Panc1 (cell line): ENCODE measurements around the gene SLC14A1. TPM values are rescaled to one million over a fixed set of nuclear protein-coding genes. Genes with fewer than 3 reads are reported as not detected.

Experiments used
- ATAC-seq: fragments of 200-7000 bp; cut with Tn5 transposase; 2 replicates; pipeline ENCODE4 v1.9.1; 2020; ENCODE audit warnings: mild to moderate bottlenecking, moderate library complexity
- BruUV-seq: library from RNA; stranded (reverse); fragments of 400-500 nt; replicated peaks from 2 replicates; lab custom pipeline; 2021; lab: Mats Ljungman, UMichigan
- CTCF ChIA-PET: fragments of 300-600 bp; sonication (Branson Sonifier 250); formaldehyde crosslinking; loops from one replicate; lab custom pipeline; 2022; ENCODE audit warnings: antibody characterized with exemption; lab: Charles Lee
- POLR2A ChIA-PET: fragments of 300-600 bp; sonication (Branson Sonifier 250); formaldehyde crosslinking; loops from one replicate; lab custom pipeline; 2022; ENCODE audit warnings: antibody characterized with exemption; lab: Charles Lee
- DNase-seq: peaks from one replicate; pipeline ENCODE4 v3.0.0-alpha.2; 2010; ENCODE audit warnings: low read depth, low spot score
- H3K27ac ChIP-seq: 2 replicates; pipeline ENCODE4 v1.5.1; 2011; ENCODE audit warnings: mild to moderate bottlenecking, low read length, inconsistent platforms
- H3K27me3 ChIP-seq: fragments of 200-500 bp; sonication (Bioruptor generic); 2 replicates; pipeline ENCODE4 v1.6.0; 2014; ENCODE audit warnings: low read length, inconsistent platforms; ENCODE audit not compliant: control insufficient read depth, insufficient read depth
- H3K36me3 ChIP-seq: fragments of 200-500 bp; sonication (Bioruptor generic); 2 replicates; pipeline ENCODE4 v1.5.1; 2014; ENCODE audit warnings: inconsistent platforms, mild to moderate bottlenecking, low read length, moderate library complexity; ENCODE audit not compliant: control insufficient read depth, insufficient read depth
- H3K4me1 ChIP-seq: 2 replicates; pipeline ENCODE4 v1.5.1; 2011; ENCODE audit warnings: inconsistent platforms, mild to moderate bottlenecking, low read length, moderate library complexity; ENCODE audit not compliant: control insufficient read depth, insufficient read depth
- H3K4me3 ChIP-seq, 2 experiments: 2 replicates each; pipeline ENCODE4 v1.5.1; 2011 to 2012; ENCODE audit warnings: low read depth in 2 of 2, low read length in 2 of 2, mild to moderate bottlenecking in 2 of 2, inconsistent platforms in 1 of 2, moderate library complexity in 1 of 2
- H3K9me3 ChIP-seq: fragments of 200-500 bp; sonication (Bioruptor generic); 2 replicates; pipeline ENCODE4 v1.5.1; 2014; ENCODE audit warnings: low read depth, mild to moderate bottlenecking, inconsistent platforms, low read length, moderate library complexity; ENCODE audit not compliant: control insufficient read depth, insufficient read depth
- CTCF ChIP-seq: fragments of 450-650 bp; IDR thresholded peaks from 2 replicates; pipeline ENCODE4 v1.5.1; 2017; ENCODE audit warnings: mild to moderate bottlenecking
- POLR2AphosphoS5 ChIP-seq: IDR thresholded peaks from 2 replicates; pipeline ENCODE4 v1.6.1; 2012; ENCODE audit warnings: mild to moderate bottlenecking, low read depth, low read length, moderate library complexity
- REST ChIP-seq, 2 experiments: IDR thresholded peaks; 2 replicates each; pipeline ENCODE4 v1.6.1; 2011 to 2012; ENCODE audit warnings: low read depth in 2 of 2, control low read depth in 1 of 2, low read length in 1 of 2, mild to moderate bottlenecking in 1 of 2, moderate library complexity in 1 of 2; ENCODE audit not compliant: insufficient read depth in 1 of 2
- SIN3A ChIP-seq: IDR thresholded peaks from 2 replicates; pipeline ENCODE4 v1.6.1; 2012; ENCODE audit warnings: low read depth, mild to moderate bottlenecking, low read length, moderate library complexity, borderline replicate concordance; ENCODE audit not compliant: insufficient read depth
- TCF7L2 ChIP-seq: IDR thresholded peaks from 2 replicates; pipeline ENCODE4 v1.6.1; 2011; ENCODE audit warnings: mild to moderate bottlenecking, low read depth, low read length, inconsistent platforms
- in situ Hi-C: cut with HindIII; loops from 2 replicates; pipeline ENCODE4 v1.10.0; 2016; ENCODE audit warnings: low sequenced_read_pairs, low pct_unique_long_range_greater_than_20kb
- intact Hi-C: fragments of 100-400 bp; cut with micrococcal nuclease; formaldehyde crosslinking; loops from one replicate; pipeline ENCODE4 v1.10.0; 2022; ENCODE audit not compliant: unreplicated experiment
- total RNA-seq: library from RNA; stranded (reverse); gene quantifications from one replicate; pipeline ENCODE4 v1.2.1, GENCODE V29; 2021; ENCODE audit not compliant: unreplicated experiment

The SLC14A1 gene
- total RNA-seq, 1 experiment from 2014 or later = 1.2 TPM

GRCh38 chr18:45771587-45772480, 47.9 kb downstream of the SLC14A1 start:
- no TSS peak for BruUV-seq
- Histone ChIP-seq H3K4me1 (no peaks in the 10 kb centered on the region), H3K36me3 (no peaks in the 10 kb centered on the region; the same call in 1 of the 2 replicates), H3K27me3 (no peaks in the 10 kb centered on the region), H3K9me3 (no peaks in the 10 kb centered on the region), H3K27ac (no peak overlapping the region), H3K4me3 (no peak overlapping the region)
- POLR2A ChIA-PET = no interaction called here
- no peak for ATAC-seq
- intact Hi-C loops = no loop called here
- TF ChIP-seq SIN3A = no peak
- no peak for TF ChIP-seq TCF7L2
- TF ChIP-seq REST (IDR thresholded peaks at IDR 0.05; ENCODE audit: insufficient read depth in 1 of 2, low read depth in 2 of 2, low read length in 1 of 2) = no peak
- no peak for TF ChIP-seq POLR2AphosphoS5
- TF ChIP-seq CTCF = no peak
- DNase-seq = no peak
- in situ Hi-C loops = no loop called here
- CTCF ChIA-PET = no interaction called here

- no peaks in the 10 kb centered on the region for H3K4me1 ChIP-seq
- H3K27me3 ChIP-seq = no peaks in the 10 kb centered on the region
- TF ChIP-seq CTCF (no peak), REST (IDR thresholded peaks at IDR 0.05; ENCODE audit: insufficient read depth in 1 of 2, low read depth in 2 of 2, low read length in 1 of 2) (no peak), TCF7L2 (no peak), POLR2AphosphoS5 (no peak), SIN3A (no peak)
- no peaks in the 10 kb centered on the region for H3K9me3 ChIP-seq
- CTCF ChIA-PET = no interaction called here
- ATAC-seq (no peak), DNase-seq (no peak)
- intact Hi-C loops = no loop called here
- H3K36me3 ChIP-seq = no peaks in the 10 kb centered on the region; the same call in 1 of the 2 replicates
- BruUV-seq = no TSS peak
- POLR2A ChIA-PET = no interaction called here
- peak overlapping the region; percentile 34; the same call in 1 of the 2 replicates for H3K27ac ChIP-seq
- in situ Hi-C loops = no loop called here
- H3K4me3 ChIP-seq = no peak overlapping the region
Observed at GRCh38 chr18:45774065-45774521, 50.1 kb downstream of the SLC14A1 start.
